OCI-LY1 (cell line): ENCODE data around the gene PRRC2B.

ENCODE experiments used
- H2AFZ ChIP-seq: fragments of 200-600 bp; sonication (generic), shearing (Covaris generic); 2 replicates; pipeline ENCODE4 v1.6.0; 2014; ENCODE audit warnings: antibody characterized with exemption, mild to moderate bottlenecking, low read length
- H3F3A ChIP-seq: fragments of 200-600 bp; sonication (generic), shearing (Covaris generic); 2 replicates; pipeline ENCODE4 v1.6.0; 2014; ENCODE audit warnings: mild to moderate bottlenecking, antibody characterized with exemption, low read length, moderate library complexity; ENCODE audit not compliant: insufficient read depth
- H3K27ac ChIP-seq: fragments of 200-600 bp; sonication (generic); 2 replicates; pipeline ENCODE4 v1.5.1; 2014; ENCODE audit warnings: low read length, mixed run types, mild to moderate bottlenecking, low read depth; ENCODE audit not compliant: poor library complexity, severe bottlenecking
- H3K27me3 ChIP-seq: fragments of 200-600 bp; sonication (generic); 2 replicates; pipeline ENCODE4 v1.6.0; 2014; ENCODE audit warnings: antibody characterized with exemption, mild to moderate bottlenecking, low read length, moderate library complexity; ENCODE audit not compliant: insufficient read depth
- H3K36me3 ChIP-seq: fragments of 200-600 bp; sonication (generic); 2 replicates; pipeline ENCODE4 v1.6.1; 2014; ENCODE audit warnings: mild to moderate bottlenecking, antibody characterized with exemption, low read length, moderate library complexity, mixed read lengths; ENCODE audit not compliant: insufficient read depth
- H3K4me1 ChIP-seq: fragments of 200-600 bp; sonication (generic); 2 replicates; pipeline ENCODE4 v1.5.1; 2014; ENCODE audit warnings: mild to moderate bottlenecking, low read length, moderate library complexity; ENCODE audit not compliant: insufficient read depth, severe bottlenecking
- H3K4me2 ChIP-seq: fragments of 200-600 bp; sonication (generic), shearing (Covaris generic); 2 replicates; pipeline ENCODE4 v1.6.1; 2014; ENCODE audit warnings: low read length
- H3K4me3 ChIP-seq: fragments of 200-600 bp; sonication (generic); 2 replicates; pipeline ENCODE4 v1.5.1; 2014; ENCODE audit warnings: low read length, low read depth, mild to moderate bottlenecking, mixed read lengths; ENCODE audit not compliant: poor library complexity, severe bottlenecking
- H3K79me2 ChIP-seq: fragments of 200-600 bp; shearing (Covaris generic); 2 replicates; pipeline ENCODE4 v1.6.1; 2016; ENCODE audit warnings: mixed run types, low read length, mixed read lengths; ENCODE audit not compliant: insufficient read depth
- H3K9ac ChIP-seq: fragments of 200-600 bp; sonication (generic), shearing (Covaris generic); 2 replicates; pipeline ENCODE4 v1.6.1; 2014; ENCODE audit warnings: mild to moderate bottlenecking, low read length, mixed read lengths
- H3K9me2 ChIP-seq: fragments of 200-600 bp; sonication (generic), shearing (Covaris generic); 2 replicates; pipeline ENCODE4 v1.6.1; 2014; ENCODE audit warnings: low read depth, mild to moderate bottlenecking, low read length, mixed read lengths
- H3K9me3 ChIP-seq: fragments of 200-600 bp; shearing (Covaris generic); 2 replicates; pipeline ENCODE4 v1.6.1; 2014; ENCODE audit warnings: low read length, mixed read lengths
- H4K20me1 ChIP-seq: fragments of 200-600 bp; sonication (generic), shearing (Covaris generic); 2 replicates; pipeline ENCODE4 v1.6.0; 2016; ENCODE audit warnings: mild to moderate bottlenecking, low read length; ENCODE audit not compliant: insufficient read depth
- CTCF ChIP-seq: fragments of 200-600 bp; sonication (generic), shearing (Covaris generic); IDR thresholded peaks from 2 replicates; pipeline ENCODE4 v1.5.1; 2017; ENCODE audit warnings: mild to moderate bottlenecking, antibody characterized with exemption, low read length, moderate library complexity, mixed read lengths
- EZH2 ChIP-seq: fragments of 200-600 bp; sonication (generic), shearing (Covaris generic); IDR thresholded peaks from 2 replicates; pipeline ENCODE4 v1.8.0; 2017; ENCODE audit warnings: borderline replicate concordance, mixed run types, mild to moderate bottlenecking, antibody characterized with exemption, low read length, moderate library complexity, mixed read lengths

The PRRC2B gene

GRCh38 chr9:131523451-131524435 is 129.9 kb downstream of the PRRC2B start:
- Histone ChIP-seq H3K36me3 (peaks cover 80% of the 10 kb centered on the region; the same call in 1 of the 2 replicates), H3K4me1 (no peaks in the 10 kb centered on the region), H3K79me2 (no peaks in the 10 kb centered on the region), H3K27ac (no peak overlapping the region), H3K4me2 (no peak overlapping the region), H3K4me3 (no peak overlapping the region), H3K27me3 (no peaks in the 10 kb centered on the region), H3F3A (no peaks in the 10 kb centered on the region), H4K20me1 (no peaks in the 10 kb centered on the region), H3K9me3 (no peaks in the 10 kb centered on the region), H3K9ac (no peak overlapping the region), H3K9me2 (no peaks in the 10 kb centered on the region), H2AFZ (no peak overlapping the region)
- no peak for TF ChIP-seq EZH2
- TF ChIP-seq CTCF = no peak

DNA sequence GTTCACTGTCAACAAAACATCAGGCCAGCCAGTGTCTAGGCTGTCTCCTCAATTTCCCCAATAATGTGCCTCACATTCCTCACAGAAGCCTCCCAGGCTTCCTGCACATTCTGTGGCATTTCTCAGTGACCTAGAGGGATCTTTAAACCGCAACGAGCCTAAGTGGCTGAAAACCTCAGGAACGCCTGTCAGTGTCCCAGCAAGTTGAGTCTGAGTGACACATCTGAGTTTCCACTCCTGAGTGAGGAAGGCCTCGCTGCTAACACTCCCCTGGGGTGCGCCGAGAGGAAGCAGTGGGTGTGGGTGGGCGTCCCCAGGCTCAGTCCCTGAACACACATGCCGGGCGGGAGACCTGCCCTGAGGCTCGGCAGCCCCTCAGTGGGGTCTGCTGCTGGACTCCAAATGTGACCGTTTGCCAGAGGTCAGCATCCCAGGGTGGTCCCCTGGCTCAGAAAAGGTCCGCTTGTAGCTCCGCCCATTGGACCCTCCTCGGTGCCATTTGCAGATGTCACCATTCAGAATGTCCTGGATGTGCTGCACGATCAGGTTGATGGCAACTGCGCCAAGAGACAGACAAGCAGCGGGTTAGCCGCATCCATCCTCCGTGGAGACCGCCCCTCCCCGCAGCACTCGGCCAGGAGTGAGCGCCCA is 130.9 kb downstream of the PRRC2B start:
- H3K9ac ChIP-seq = no peak overlapping the region
- peaks cover 2% of the 10 kb centered on the region for H3K4me1 ChIP-seq
- no peaks in the 10 kb centered on the region for H3K9me3 ChIP-seq
- H3K27me3 ChIP-seq = no peaks in the 10 kb centered on the region
- no peak overlapping the region for H2AFZ ChIP-seq
- H3K9me2 ChIP-seq = no peaks in the 10 kb centered on the region
- H3K36me3 ChIP-seq = peaks cover 80% of the 10 kb centered on the region; the same call in 1 of the 2 replicates
- H3K27ac ChIP-seq = no peak overlapping the region
- no peak overlapping the region for H3K4me3 ChIP-seq
- H4K20me1 ChIP-seq = no peaks in the 10 kb centered on the region
- no peaks in the 10 kb centered on the region for H3F3A ChIP-seq
- no peaks in the 10 kb centered on the region for H3K79me2 ChIP-seq
- TF ChIP-seq EZH2 (no peak), CTCF (no peak)
- H3K4me2 ChIP-seq = no peak overlapping the region

DNA sequence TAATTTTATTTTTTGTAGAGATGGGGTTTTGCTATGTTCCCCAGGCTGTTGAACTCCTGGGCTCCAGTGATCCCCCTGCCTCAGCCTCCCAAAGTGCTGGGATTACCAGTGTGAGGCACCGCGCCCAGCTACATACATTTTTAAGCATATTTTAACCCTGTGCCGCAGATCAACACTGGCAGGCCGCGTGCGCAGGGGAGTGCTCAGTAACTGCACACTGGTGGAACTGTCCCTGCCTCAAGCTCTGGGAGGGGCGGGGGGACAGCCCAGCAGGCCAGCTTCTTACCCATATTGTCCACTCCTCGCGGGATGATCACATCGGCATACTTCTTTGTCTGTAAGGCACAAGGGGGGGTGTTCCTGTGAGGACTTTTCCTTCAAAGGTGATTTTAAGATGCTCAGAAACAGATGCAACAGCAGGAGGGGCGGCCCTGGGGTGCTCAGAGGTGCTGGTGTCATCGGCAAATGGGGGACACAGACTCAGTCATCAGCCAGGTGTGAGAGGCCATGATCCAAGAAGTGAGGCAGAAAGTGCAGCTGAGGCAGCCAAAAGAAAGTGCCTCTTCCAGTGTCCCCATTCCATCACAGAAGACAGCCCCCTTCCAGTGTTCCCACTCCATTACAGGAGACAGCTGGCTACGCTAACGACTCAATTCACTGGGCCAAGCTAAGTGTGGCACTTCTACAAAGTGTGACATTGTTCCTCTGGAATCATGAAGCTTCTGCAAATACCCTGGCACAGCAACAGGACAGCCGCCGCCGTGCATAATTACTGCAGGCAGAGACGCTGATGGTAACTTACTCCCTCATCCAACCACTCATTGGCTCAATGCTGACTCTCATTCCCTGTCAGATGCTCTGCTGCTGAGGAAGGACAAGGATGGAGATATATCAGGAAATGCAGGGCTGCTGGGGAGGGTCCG is 132.0 kb downstream of the PRRC2B start:
- Histone ChIP-seq H3K9me3 (no peaks in the 10 kb centered on the region), H4K20me1 (no peaks in the 10 kb centered on the region), H3K4me3 (no peak overlapping the region), H3K4me2 (no peak overlapping the region), H3K4me1 (peaks cover 9% of the 10 kb centered on the region), H3K36me3 (peaks cover 75% of the 10 kb centered on the region; the same call in 1 of the 2 replicates), H3F3A (no peaks in the 10 kb centered on the region), H3K27ac (no peak overlapping the region), H3K79me2 (no peaks in the 10 kb centered on the region), H3K27me3 (no peaks in the 10 kb centered on the region), H2AFZ (no peak overlapping the region), H3K9me2 (no peaks in the 10 kb centered on the region), H3K9ac (no peak overlapping the region)
- no peak for TF ChIP-seq CTCF
- no peak for TF ChIP-seq EZH2
